ENCODE results near the gene GIT1. TPM values are rescaled to one million over a fixed set of nuclear protein-coding genes. Genes with fewer than 3 reads are reported as not detected.

Gene GIT1
- total and polyA plus RNA-seq, 9 of the 15 experiments (the other 6 are each of a cell fraction or from before 2014, with no cell fraction given): 0.35 to 35.3 (median 17.1) TPM

- 0 out of 2 replicates have a peak, but pooled peaks have one; percentile 38 for TF ChIP-seq NBN (IDR thresholded peaks at IDR 0.05; ENCODE audit: low read depth)
- TF ChIP-seq STAG1 (CRISPR knock-in tag; IDR thresholded peaks at IDR 0.05; ENCODE audit: borderline replicate concordance): peak; percentile 69; the same call in 1 of the 2 replicates
- no peak for TF ChIP-seq IRF2 (CRISPR knock-in tag; IDR thresholded peaks at IDR 0.05)
- peak; percentile 82 for TF ChIP-seq GATAD2B (IDR thresholded peaks at IDR 0.05; ENCODE audit: borderline replicate concordance)
- TF ChIP-seq MEF2A (IDR thresholded peaks at IDR 0.05; ENCODE audit: control insufficient read depth, low read depth, low read length): no peak
- TF ChIP-seq MTF1 (CRISPR knock-in tag; IDR thresholded peaks at IDR 0.05; ENCODE audit: borderline replicate concordance): no peak
- TF ChIP-seq SMARCE1 (IDR thresholded peaks at IDR 0.05): peak; percentile 58; the same call in 1 of the 2 replicates
- TF ChIP-seq HCFC1 (IDR thresholded peaks at IDR 0.05; ENCODE audit: low read depth, low read length): peak; percentile 37; the same call in 1 of the 2 replicates
- TF ChIP-seq, protein P1, sequence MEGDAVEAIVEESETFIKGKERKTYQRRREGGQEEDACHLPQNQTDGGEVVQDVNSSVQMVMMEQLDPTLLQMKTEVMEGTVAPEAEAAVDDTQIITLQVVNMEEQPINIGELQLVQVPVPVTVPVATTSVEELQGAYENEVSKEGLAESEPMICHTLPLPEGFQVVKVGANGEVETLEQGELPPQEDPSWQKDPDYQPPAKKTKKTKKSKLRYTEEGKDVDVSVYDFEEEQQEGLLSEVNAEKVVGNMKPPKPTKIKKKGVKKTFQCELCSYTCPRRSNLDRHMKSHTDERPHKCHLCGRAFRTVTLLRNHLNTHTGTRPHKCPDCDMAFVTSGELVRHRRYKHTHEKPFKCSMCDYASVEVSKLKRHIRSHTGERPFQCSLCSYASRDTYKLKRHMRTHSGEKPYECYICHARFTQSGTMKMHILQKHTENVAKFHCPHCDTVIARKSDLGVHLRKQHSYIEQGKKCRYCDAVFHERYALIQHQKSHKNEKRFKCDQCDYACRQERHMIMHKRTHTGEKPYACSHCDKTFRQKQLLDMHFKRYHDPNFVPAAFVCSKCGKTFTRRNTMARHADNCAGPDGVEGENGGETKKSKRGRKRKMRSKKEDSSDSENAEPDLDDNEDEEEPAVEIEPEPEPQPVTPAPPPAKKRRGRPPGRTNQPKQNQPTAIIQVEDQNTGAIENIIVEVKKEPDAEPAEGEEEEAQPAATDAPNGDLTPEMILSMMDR (IDR thresholded peaks at IDR 0.05 in 2 of 3, conservative IDR thresholded peaks at IDR 0.05 in 1 of 3; ENCODE audit: insufficient read depth in 2 of 3, low read depth in 1 of 3, low read length in 3 of 3): peak; percentile 93 to 98 (median 95)
- TF ChIP-seq, protein P2, sequence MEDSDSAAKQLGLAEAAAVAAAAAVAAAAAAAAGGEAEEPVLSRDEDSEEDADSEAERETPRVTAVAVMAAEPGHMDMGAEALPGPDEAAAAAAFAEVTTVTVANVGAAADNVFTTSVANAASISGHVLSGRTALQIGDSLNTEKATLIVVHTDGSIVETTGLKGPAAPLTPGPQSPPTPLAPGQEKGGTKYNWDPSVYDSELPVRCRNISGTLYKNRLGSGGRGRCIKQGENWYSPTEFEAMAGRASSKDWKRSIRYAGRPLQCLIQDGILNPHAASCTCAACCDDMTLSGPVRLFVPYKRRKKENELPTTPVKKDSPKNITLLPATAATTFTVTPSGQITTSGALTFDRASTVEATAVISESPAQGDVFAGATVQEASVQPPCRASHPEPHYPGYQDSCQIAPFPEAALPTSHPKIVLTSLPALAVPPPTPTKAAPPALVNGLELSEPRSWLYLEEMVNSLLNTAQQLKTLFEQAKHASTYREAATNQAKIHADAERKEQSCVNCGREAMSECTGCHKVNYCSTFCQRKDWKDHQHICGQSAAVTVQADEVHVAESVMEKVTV (CRISPR knock-in tag; IDR thresholded peaks at IDR 0.05): peak; percentile 74
- peak; percentile 88 for TF ChIP-seq CTBP1 (IDR thresholded peaks at IDR 0.05; ENCODE audit: borderline replicate concordance)
- peak; percentile 83; the same call in 1 of the 2 replicates for TF ChIP-seq MYNN (IDR thresholded peaks at IDR 0.05)
- TF ChIP-seq MYNN (CRISPR knock-in tag; IDR thresholded peaks at IDR 0.05): no peak
- peak; percentile 27; the same call in 1 of the 2 replicates for TF ChIP-seq KLF6 (CRISPR knock-in tag; IDR thresholded peaks at IDR 0.05; ENCODE audit: borderline replicate concordance)
- TF ChIP-seq, protein P3, sequence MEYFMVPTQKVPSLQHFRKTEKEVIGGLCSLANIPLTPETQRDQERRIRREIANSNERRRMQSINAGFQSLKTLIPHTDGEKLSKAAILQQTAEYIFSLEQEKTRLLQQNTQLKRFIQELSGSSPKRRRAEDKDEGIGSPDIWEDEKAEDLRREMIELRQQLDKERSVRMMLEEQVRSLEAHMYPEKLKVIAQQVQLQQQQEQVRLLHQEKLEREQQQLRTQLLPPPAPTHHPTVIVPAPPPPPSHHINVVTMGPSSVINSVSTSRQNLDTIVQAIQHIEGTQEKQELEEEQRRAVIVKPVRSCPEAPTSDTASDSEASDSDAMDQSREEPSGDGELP (CRISPR knock-in tag; IDR thresholded peaks at IDR 0.05; ENCODE audit: borderline replicate concordance): peak; percentile 94
- peak; percentile 30; the same call in 1 of the 2 replicates for TF ChIP-seq ZKSCAN1 (IDR thresholded peaks at IDR 0.05; ENCODE audit: low read depth, low read length)
- TF ChIP-seq EP400 (IDR thresholded peaks at IDR 0.05): peak; percentile 45; the same call in 1 of the 2 replicates
- no peak for TF ChIP-seq CHD2 (IDR thresholded peaks at IDR 0.05; ENCODE audit: low read depth, low read length)
- TF ChIP-seq, protein P4, sequence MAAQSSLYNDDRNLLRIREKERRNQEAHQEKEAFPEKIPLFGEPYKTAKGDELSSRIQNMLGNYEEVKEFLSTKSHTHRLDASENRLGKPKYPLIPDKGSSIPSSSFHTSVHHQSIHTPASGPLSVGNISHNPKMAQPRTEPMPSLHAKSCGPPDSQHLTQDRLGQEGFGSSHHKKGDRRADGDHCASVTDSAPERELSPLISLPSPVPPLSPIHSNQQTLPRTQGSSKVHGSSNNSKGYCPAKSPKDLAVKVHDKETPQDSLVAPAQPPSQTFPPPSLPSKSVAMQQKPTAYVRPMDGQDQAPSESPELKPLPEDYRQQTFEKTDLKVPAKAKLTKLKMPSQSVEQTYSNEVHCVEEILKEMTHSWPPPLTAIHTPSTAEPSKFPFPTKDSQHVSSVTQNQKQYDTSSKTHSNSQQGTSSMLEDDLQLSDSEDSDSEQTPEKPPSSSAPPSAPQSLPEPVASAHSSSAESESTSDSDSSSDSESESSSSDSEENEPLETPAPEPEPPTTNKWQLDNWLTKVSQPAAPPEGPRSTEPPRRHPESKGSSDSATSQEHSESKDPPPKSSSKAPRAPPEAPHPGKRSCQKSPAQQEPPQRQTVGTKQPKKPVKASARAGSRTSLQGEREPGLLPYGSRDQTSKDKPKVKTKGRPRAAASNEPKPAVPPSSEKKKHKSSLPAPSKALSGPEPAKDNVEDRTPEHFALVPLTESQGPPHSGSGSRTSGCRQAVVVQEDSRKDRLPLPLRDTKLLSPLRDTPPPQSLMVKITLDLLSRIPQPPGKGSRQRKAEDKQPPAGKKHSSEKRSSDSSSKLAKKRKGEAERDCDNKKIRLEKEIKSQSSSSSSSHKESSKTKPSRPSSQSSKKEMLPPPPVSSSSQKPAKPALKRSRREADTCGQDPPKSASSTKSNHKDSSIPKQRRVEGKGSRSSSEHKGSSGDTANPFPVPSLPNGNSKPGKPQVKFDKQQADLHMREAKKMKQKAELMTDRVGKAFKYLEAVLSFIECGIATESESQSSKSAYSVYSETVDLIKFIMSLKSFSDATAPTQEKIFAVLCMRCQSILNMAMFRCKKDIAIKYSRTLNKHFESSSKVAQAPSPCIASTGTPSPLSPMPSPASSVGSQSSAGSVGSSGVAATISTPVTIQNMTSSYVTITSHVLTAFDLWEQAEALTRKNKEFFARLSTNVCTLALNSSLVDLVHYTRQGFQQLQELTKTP (IDR thresholded peaks at IDR 0.05; ENCODE audit: low read depth in 1 of 2, partially characterized antibody in 2 of 2): no peak
Observed at GRCh38 chr17:29591737-29592608, 2.5 kb upstream of the GIT1 start (continued).

Data from K562 (cell line).